PC-3 (cell line): ENCODE measurements around the gene MS4A4E.

Source experiments
- CTCF ChIP-seq: fragments of 300-600 bp; sonication (generic); conservative IDR thresholded peaks from 2 replicates; pipeline ENCODE4 v1.5.1; 2017; ENCODE audit warnings: antibody characterized with exemption, low read depth, mild to moderate bottlenecking, low read length
- EZH2 ChIP-seq: fragments of 300-600 bp; sonication (generic); IDR thresholded peaks from one replicate; pipeline ENCODE4 v1.6.1; 2017; ENCODE audit warnings: antibody characterized with exemption, mild to moderate bottlenecking, low read length; ENCODE audit not compliant: unreplicated experiment

- TF ChIP-seq CTCF (peak; percentile 96), EZH2 (no peak)
These were observed 49.1 kb downstream of the MS4A4E start for GRCh38 chr11:60193687-60194433.
